ENCODE results near the gene DHX38.
A peak's percentile ranks its signal among the peaks of the same experiment; 100 is the strongest.

DHX38 gene

DNA sequence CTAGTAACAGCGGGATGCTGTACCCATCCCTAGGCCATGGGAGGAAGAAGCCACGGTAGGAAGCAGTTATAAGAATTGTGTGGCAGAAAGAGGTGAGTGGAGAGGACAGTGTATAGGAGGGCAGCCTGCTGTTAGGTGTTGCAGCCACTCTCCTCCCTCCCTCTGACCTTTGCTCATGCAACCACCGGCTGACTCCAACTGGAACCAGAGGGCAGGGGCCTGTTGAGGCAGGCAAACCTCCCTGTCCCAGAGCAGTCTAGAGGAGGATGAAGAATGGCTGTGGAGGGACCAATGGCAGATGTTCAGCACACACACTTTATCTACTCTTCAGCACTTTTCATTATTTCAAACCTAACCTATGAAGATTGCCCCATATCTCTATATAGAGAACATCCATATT is 2.4 kb upstream of the DHX38 start:
- Histone ChIP-seq H3K4me3 (ENCODE audit: low read depth in 1 of 2, low read length in 2 of 2) (no peak overlapping the region), H3K27me3 (ENCODE audit: control insufficient read depth in 1 of 2, insufficient read depth in 2 of 2, low read length in 2 of 2) (no peaks in the 10 kb centered on the region), H3K9me3 (ENCODE audit: low read length) (no peaks in the 10 kb centered on the region), H3K36me3 (ENCODE audit: insufficient read depth, low read length) (peaks cover 32% of the 10 kb centered on the region), H3K9ac (ENCODE audit: low read length) (no peak overlapping the region), H3K27ac (ENCODE audit: low read depth, low read length) (no peak overlapping the region), H3K4me1 (ENCODE audit: insufficient read depth, low read length) (peaks cover 27% of the 10 kb centered on the region)

- Histone ChIP-seq H3K27ac (ENCODE audit: low read depth, low read length) (peak overlapping the region; percentile 90), H3K4me1 (ENCODE audit: insufficient read depth, low read length) (peaks cover 27% of the 10 kb centered on the region), H3K9ac (ENCODE audit: low read length) (peak overlapping the region; percentile 92), H3K36me3 (ENCODE audit: insufficient read depth, low read length) (peaks cover 38% of the 10 kb centered on the region), H3K4me3 (ENCODE audit: low read depth in 1 of 2, low read length in 2 of 2) (peak overlapping the region; percentile 81 to 95), H3K27me3 (ENCODE audit: control insufficient read depth in 1 of 2, insufficient read depth in 2 of 2, low read length in 2 of 2) (no peaks in the 10 kb centered on the region), H3K9me3 (ENCODE audit: low read length) (no peaks in the 10 kb centered on the region)
Observed at GRCh38 chr16:72092832-72093447, 707 bp upstream of the DHX38 start.

DNA sequence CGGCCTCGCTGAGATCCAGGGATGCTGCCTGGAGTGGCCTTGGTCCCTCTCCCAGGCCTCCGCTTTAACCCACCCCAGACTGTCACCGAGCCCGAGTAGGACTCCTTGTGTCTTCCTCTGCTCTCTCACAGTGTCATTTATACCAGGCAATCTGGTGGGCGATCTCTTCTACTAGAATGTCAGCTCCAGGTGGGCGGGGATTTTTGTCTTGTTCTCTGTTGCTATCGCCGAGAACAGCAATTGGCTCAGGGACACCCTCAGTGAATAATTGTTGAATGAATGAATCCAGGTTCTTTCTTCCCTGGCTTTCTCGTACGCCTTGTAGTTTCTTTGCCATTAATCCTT is 591 bp downstream of the DHX38 start:
- Histone ChIP-seq H3K9me3 (ENCODE audit: low read length) (no peaks in the 10 kb centered on the region), H3K9ac (ENCODE audit: low read length) (peak overlapping the region; percentile 92), H3K4me1 (ENCODE audit: insufficient read depth, low read length) (peaks cover 27% of the 10 kb centered on the region), H3K4me3 (ENCODE audit: low read depth in 1 of 2, low read length in 2 of 2) (peak overlapping the region; percentile 81 to 95), H3K27ac (ENCODE audit: low read depth, low read length) (peak overlapping the region; percentile 89), H3K27me3 (ENCODE audit: control insufficient read depth in 1 of 2, insufficient read depth in 2 of 2, low read length in 2 of 2) (no peaks in the 10 kb centered on the region), H3K36me3 (ENCODE audit: insufficient read depth, low read length) (peaks cover 38% of the 10 kb centered on the region)

- H3K36me3 ChIP-seq (ENCODE audit: insufficient read depth, low read length): peaks cover 78% of the 10 kb centered on the region
- H3K9ac ChIP-seq (ENCODE audit: low read length): no peak overlapping the region
Observed at GRCh38 chr16:72098936-72099335, 5.3 kb downstream of the DHX38 start.

GRCh38 chr16:72099377-72099818 is 5.8 kb downstream of the DHX38 start:
- peaks cover 83% of the 10 kb centered on the region for H3K36me3 ChIP-seq (ENCODE audit: insufficient read depth, low read length)

More at GRCh38 chr16:72098936-72099335, 5.3 kb downstream of the DHX38 start:
- no peaks in the 10 kb centered on the region for H3K9me3 ChIP-seq (ENCODE audit: low read length)
- peaks cover 13% of the 10 kb centered on the region for H3K4me1 ChIP-seq (ENCODE audit: insufficient read depth, low read length)
- no peaks in the 10 kb centered on the region for H3K27me3 ChIP-seq (ENCODE audit: control insufficient read depth in 1 of 2, insufficient read depth in 2 of 2, low read length in 2 of 2)
- no peak overlapping the region for H3K4me3 ChIP-seq (ENCODE audit: low read depth in 1 of 2, low read length in 2 of 2)
- H3K27ac ChIP-seq (ENCODE audit: low read depth, low read length): no peak overlapping the region

GRCh38 chr16:72101195-72101594 is 7.5 kb downstream of the DHX38 start:
- no peak overlapping the region for H3K4me3 ChIP-seq (ENCODE audit: low read depth in 1 of 2, low read length in 2 of 2)
- H3K9me3 ChIP-seq (ENCODE audit: low read length): no peaks in the 10 kb centered on the region
- H3K4me1 ChIP-seq (ENCODE audit: insufficient read depth, low read length): no peaks in the 10 kb centered on the region
- H3K27ac ChIP-seq (ENCODE audit: low read depth, low read length): no peak overlapping the region
- H3K9ac ChIP-seq (ENCODE audit: low read length): no peak overlapping the region
- peaks cover 92% of the 10 kb centered on the region for H3K36me3 ChIP-seq (ENCODE audit: insufficient read depth, low read length)
- H3K27me3 ChIP-seq (ENCODE audit: control insufficient read depth in 1 of 2, insufficient read depth in 2 of 2, low read length in 2 of 2): no peaks in the 10 kb centered on the region

More at GRCh38 chr16:72099377-72099818, 5.8 kb downstream of the DHX38 start:
- H3K9me3 ChIP-seq (ENCODE audit: low read length): no peaks in the 10 kb centered on the region
- H3K27me3 ChIP-seq (ENCODE audit: control insufficient read depth in 1 of 2, insufficient read depth in 2 of 2, low read length in 2 of 2): no peaks in the 10 kb centered on the region
- no peak overlapping the region for H3K9ac ChIP-seq (ENCODE audit: low read length)
- peaks cover 13% of the 10 kb centered on the region for H3K4me1 ChIP-seq (ENCODE audit: insufficient read depth, low read length)
- H3K27ac ChIP-seq (ENCODE audit: low read depth, low read length): no peak overlapping the region
- no peak overlapping the region for H3K4me3 ChIP-seq (ENCODE audit: low read depth in 1 of 2, low read length in 2 of 2)

- H3K27me3 ChIP-seq (ENCODE audit: control insufficient read depth in 1 of 2, insufficient read depth in 2 of 2, low read length in 2 of 2): no peaks in the 10 kb centered on the region
- no peak overlapping the region for H3K4me3 ChIP-seq (ENCODE audit: low read depth in 1 of 2, low read length in 2 of 2)
- H3K4me1 ChIP-seq (ENCODE audit: insufficient read depth, low read length): no peaks in the 10 kb centered on the region
- H3K9me3 ChIP-seq (ENCODE audit: low read length): no peaks in the 10 kb centered on the region
- H3K27ac ChIP-seq (ENCODE audit: low read depth, low read length): no peak overlapping the region
- no peak overlapping the region for H3K9ac ChIP-seq (ENCODE audit: low read length)
- H3K36me3 ChIP-seq (ENCODE audit: insufficient read depth, low read length): peaks cover 94% of the 10 kb centered on the region
Observed at GRCh38 chr16:72104905-72105304, 11.3 kb downstream of the DHX38 start.

- Histone ChIP-seq H3K27ac (ENCODE audit: low read depth, low read length) (no peak overlapping the region), H3K36me3 (ENCODE audit: insufficient read depth, low read length) (peaks cover 94% of the 10 kb centered on the region), H3K27me3 (ENCODE audit: control insufficient read depth in 1 of 2, insufficient read depth in 2 of 2, low read length in 2 of 2) (no peaks in the 10 kb centered on the region), H3K4me1 (ENCODE audit: insufficient read depth, low read length) (no peaks in the 10 kb centered on the region), H3K9me3 (ENCODE audit: low read length) (no peaks in the 10 kb centered on the region), H3K9ac (ENCODE audit: low read length) (no peak overlapping the region), H3K4me3 (ENCODE audit: low read depth in 1 of 2, low read length in 2 of 2) (no peak overlapping the region)
Observed at GRCh38 chr16:72105978-72106377, 12.3 kb downstream of the DHX38 start.

GRCh38 chr16:72107371-72107770 is 13.7 kb downstream of the DHX38 start:
- Histone ChIP-seq H3K9me3 (ENCODE audit: low read length) (no peaks in the 10 kb centered on the region), H3K27me3 (ENCODE audit: control insufficient read depth in 1 of 2, insufficient read depth in 2 of 2, low read length in 2 of 2) (no peaks in the 10 kb centered on the region), H3K4me1 (ENCODE audit: insufficient read depth, low read length) (no peaks in the 10 kb centered on the region), H3K27ac (ENCODE audit: low read depth, low read length) (no peak overlapping the region), H3K36me3 (ENCODE audit: insufficient read depth, low read length) (peaks cover 94% of the 10 kb centered on the region), H3K9ac (ENCODE audit: low read length) (no peak overlapping the region), H3K4me3 (ENCODE audit: low read depth in 1 of 2, low read length in 2 of 2) (no peak overlapping the region)

DNA sequence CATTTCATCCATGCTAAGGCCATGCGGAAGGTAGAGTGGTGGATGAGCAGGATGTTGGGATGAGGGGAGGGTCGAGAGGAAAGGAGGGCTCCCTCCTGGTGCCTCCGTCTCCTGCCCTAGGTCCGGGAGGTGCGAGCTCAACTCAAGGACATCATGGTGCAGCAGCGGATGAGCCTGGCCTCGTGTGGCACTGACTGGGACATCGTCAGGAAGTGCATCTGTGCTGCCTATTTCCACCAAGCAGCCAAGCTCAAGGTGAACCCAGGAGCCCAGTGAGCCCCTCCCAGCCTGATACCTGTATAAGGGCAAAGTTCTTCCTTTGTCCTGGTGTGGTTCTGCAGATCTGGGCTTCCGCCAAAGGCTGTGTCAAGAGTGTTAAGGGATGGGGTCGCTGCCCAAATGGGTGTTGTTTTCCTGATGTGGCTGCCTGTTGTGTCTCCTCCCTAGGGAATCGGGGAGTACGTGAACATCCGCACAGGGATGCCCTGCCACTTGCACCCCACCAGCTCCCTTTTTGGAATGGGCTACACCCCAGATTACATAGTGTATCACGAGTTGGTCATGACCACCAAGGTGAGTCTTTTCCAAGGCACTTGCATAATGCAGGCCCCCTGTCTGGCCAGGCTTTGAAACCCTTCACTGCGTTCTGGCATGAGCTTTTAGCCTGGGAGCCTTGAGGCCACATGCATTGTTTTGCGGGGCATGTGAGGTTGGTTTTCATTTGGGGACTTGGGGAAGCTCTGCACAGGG is 14.9 kb downstream of the DHX38 start:
- no peak overlapping the region for H3K4me3 ChIP-seq (ENCODE audit: low read depth in 1 of 2, low read length in 2 of 2)
- H3K27me3 ChIP-seq (ENCODE audit: control insufficient read depth in 1 of 2, insufficient read depth in 2 of 2, low read length in 2 of 2): no peaks in the 10 kb centered on the region
- no peak overlapping the region for H3K9ac ChIP-seq (ENCODE audit: low read length)
- H3K4me1 ChIP-seq (ENCODE audit: insufficient read depth, low read length): no peaks in the 10 kb centered on the region
- peaks cover 91% of the 10 kb centered on the region for H3K36me3 ChIP-seq (ENCODE audit: insufficient read depth, low read length)
- no peaks in the 10 kb centered on the region for H3K9me3 ChIP-seq (ENCODE audit: low read length)
- H3K27ac ChIP-seq (ENCODE audit: low read depth, low read length): no peak overlapping the region

GRCh38 chr16:72109300-72109699 is 15.7 kb downstream of the DHX38 start:
- Histone ChIP-seq H3K9ac (ENCODE audit: low read length) (no peak overlapping the region), H3K36me3 (ENCODE audit: insufficient read depth, low read length) (peaks cover 83% of the 10 kb centered on the region), H3K4me1 (ENCODE audit: insufficient read depth, low read length) (no peaks in the 10 kb centered on the region), H3K4me3 (ENCODE audit: low read depth in 1 of 2, low read length in 2 of 2) (no peak overlapping the region), H3K27ac (ENCODE audit: low read depth, low read length) (no peak overlapping the region), H3K27me3 (ENCODE audit: control insufficient read depth in 1 of 2, insufficient read depth in 2 of 2, low read length in 2 of 2) (no peaks in the 10 kb centered on the region), H3K9me3 (ENCODE audit: low read length) (no peaks in the 10 kb centered on the region)
